A673 (cell line): ENCODE measurements around the gene SLC29A3. TPM values are rescaled to one million over a fixed set of nuclear protein-coding genes. Genes with fewer than 3 reads are reported as not detected.

Source experiments
- BruUV-seq: library from RNA; stranded (reverse); fragments of 400-500 nt; replicated peaks from 2 replicates; lab custom pipeline; 2021; lab: Mats Ljungman, UMichigan
- CTCF ChIA-PET: fragments of 300-600 bp; sonication (Branson Sonifier 250); formaldehyde crosslinking; loops from one replicate; lab custom pipeline; 2022; ENCODE audit warnings: antibody characterized with exemption; lab: Charles Lee
- POLR2A ChIA-PET: fragments of 300-600 bp; sonication (Branson Sonifier 250); formaldehyde crosslinking; loops from one replicate; lab custom pipeline; 2022; ENCODE audit warnings: antibody characterized with exemption; ENCODE audit not compliant: low non-redundant PET; lab: Charles Lee
- DNase-seq: peaks from one replicate; pipeline ENCODE4 v3.0.0-alpha.2; 2015; ENCODE audit warnings: low spot score
- H3K27ac ChIP-seq: fragments of 200-600 bp; sonication (generic); 2 replicates; pipeline ENCODE4 v1.5.1; 2016; ENCODE audit warnings: mixed run types, low read depth, mild to moderate bottlenecking, mixed read lengths, antibody characterized with exemption, low read length; ENCODE audit not compliant: poor library complexity, severe bottlenecking
- H3K27me3 ChIP-seq: fragments of 200-600 bp; sonication (generic); replicated peaks from 2 replicates; pipeline ENCODE4 v1.6.1; 2017; ENCODE audit warnings: mixed run types, low read depth, mild to moderate bottlenecking, mixed read lengths, antibody characterized with exemption, low read length; ENCODE audit not compliant: insufficient read depth, poor library complexity
- H3K36me3 ChIP-seq: fragments of 200-600 bp; sonication (generic); 2 replicates; pipeline ENCODE4 v1.6.1; 2016; ENCODE audit warnings: mixed run types, mild to moderate bottlenecking, mixed read lengths, antibody characterized with exemption, low read length; ENCODE audit not compliant: insufficient read depth, poor library complexity, severe bottlenecking
- H3K4me1 ChIP-seq: fragments of 200-600 bp; sonication (generic); 2 replicates; pipeline ENCODE4 v1.6.1; 2017; ENCODE audit warnings: mixed run types, mild to moderate bottlenecking, mixed read lengths, antibody characterized with exemption, low read length; ENCODE audit not compliant: insufficient read depth, poor library complexity, severe bottlenecking
- H3K4me3 ChIP-seq: fragments of 200-600 bp; sonication (generic); 2 replicates; pipeline ENCODE4 v1.5.1; 2016; ENCODE audit warnings: low read depth, mixed run types, mild to moderate bottlenecking, mixed read lengths, low read length; ENCODE audit not compliant: poor library complexity, severe bottlenecking
- H3K9me3 ChIP-seq: fragments of 200-600 bp; sonication (generic); 2 replicates; pipeline ENCODE4 v1.6.1; 2016; ENCODE audit warnings: mixed run types, low read depth, mild to moderate bottlenecking, mixed read lengths, antibody characterized with exemption, low read length; ENCODE audit not compliant: poor library complexity, severe bottlenecking
- EZH2 ChIP-seq: fragments of 200-600 bp; sonication (generic); IDR thresholded peaks from 2 replicates; pipeline ENCODE4 v1.6.1; 2017; ENCODE audit warnings: borderline replicate concordance, low read depth, mild to moderate bottlenecking, mixed read lengths, antibody characterized with exemption, low read length; ENCODE audit not compliant: poor library complexity, severe bottlenecking
- intact Hi-C: fragments of 100-400 bp; cut with micrococcal nuclease; formaldehyde crosslinking; loops from one replicate; pipeline ENCODE4 v1.10.0; 2022; ENCODE audit not compliant: unreplicated experiment
- total RNA-seq: library from RNA; stranded (reverse); gene quantifications from 2 replicates; pipeline ENCODE4 v1.2.3, GENCODE V29; 2021
- TF ChIP-seq, protein P1 (sequence below): fragments of 300-800, 200-600 bp; sonication (generic); conservative IDR thresholded peaks from 2 replicates; pipeline ENCODE4 v1.5.1; 2017; ENCODE audit warnings: low read depth, mild to moderate bottlenecking, antibody characterized with exemption, low read length, moderate library complexity, mixed read lengths

Gene SLC29A3
- total RNA-seq, 1 experiment from 2014 or later: 6.1 TPM

DNA sequence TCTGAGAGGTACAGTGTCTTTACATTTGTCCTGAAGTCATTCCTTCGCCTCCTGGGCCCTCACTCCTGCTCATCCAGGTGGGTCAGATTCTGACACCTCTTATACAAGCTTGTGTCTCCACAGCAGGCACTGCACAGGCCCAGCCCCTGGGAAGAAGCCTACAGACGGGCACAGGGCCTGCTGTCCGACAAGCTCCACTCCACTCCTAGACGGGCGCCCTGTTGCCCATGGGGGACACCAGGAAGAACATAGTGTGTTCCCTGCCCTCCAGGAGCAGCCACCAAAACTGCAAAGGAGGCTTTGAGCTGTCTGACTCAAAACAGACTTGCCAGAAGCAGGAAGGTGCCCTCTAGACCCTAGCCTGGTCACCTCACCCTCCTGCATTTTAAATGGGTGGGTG, 45.6 kb upstream of the SLC29A3 start:
- H3K36me3 ChIP-seq: no peaks in the 10 kb centered on the region
- TF ChIP-seq EZH2: no peak
- TF ChIP-seq, protein P1, sequence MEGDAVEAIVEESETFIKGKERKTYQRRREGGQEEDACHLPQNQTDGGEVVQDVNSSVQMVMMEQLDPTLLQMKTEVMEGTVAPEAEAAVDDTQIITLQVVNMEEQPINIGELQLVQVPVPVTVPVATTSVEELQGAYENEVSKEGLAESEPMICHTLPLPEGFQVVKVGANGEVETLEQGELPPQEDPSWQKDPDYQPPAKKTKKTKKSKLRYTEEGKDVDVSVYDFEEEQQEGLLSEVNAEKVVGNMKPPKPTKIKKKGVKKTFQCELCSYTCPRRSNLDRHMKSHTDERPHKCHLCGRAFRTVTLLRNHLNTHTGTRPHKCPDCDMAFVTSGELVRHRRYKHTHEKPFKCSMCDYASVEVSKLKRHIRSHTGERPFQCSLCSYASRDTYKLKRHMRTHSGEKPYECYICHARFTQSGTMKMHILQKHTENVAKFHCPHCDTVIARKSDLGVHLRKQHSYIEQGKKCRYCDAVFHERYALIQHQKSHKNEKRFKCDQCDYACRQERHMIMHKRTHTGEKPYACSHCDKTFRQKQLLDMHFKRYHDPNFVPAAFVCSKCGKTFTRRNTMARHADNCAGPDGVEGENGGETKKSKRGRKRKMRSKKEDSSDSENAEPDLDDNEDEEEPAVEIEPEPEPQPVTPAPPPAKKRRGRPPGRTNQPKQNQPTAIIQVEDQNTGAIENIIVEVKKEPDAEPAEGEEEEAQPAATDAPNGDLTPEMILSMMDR: no peak
- POLR2A ChIA-PET: no interaction called here
- H3K27me3 ChIP-seq: no peaks in the 10 kb centered on the region
- peak overlapping the region; percentile 37 for H3K27ac ChIP-seq
- no TSS peak for BruUV-seq
- CTCF ChIA-PET: no interaction called here
- H3K4me1 ChIP-seq: peaks cover 31% of the 10 kb centered on the region
- intact Hi-C loops: no loop called here
- H3K4me3 ChIP-seq: no peak overlapping the region
- no peak for DNase-seq
- H3K9me3 ChIP-seq: no peaks in the 10 kb centered on the region

DNA sequence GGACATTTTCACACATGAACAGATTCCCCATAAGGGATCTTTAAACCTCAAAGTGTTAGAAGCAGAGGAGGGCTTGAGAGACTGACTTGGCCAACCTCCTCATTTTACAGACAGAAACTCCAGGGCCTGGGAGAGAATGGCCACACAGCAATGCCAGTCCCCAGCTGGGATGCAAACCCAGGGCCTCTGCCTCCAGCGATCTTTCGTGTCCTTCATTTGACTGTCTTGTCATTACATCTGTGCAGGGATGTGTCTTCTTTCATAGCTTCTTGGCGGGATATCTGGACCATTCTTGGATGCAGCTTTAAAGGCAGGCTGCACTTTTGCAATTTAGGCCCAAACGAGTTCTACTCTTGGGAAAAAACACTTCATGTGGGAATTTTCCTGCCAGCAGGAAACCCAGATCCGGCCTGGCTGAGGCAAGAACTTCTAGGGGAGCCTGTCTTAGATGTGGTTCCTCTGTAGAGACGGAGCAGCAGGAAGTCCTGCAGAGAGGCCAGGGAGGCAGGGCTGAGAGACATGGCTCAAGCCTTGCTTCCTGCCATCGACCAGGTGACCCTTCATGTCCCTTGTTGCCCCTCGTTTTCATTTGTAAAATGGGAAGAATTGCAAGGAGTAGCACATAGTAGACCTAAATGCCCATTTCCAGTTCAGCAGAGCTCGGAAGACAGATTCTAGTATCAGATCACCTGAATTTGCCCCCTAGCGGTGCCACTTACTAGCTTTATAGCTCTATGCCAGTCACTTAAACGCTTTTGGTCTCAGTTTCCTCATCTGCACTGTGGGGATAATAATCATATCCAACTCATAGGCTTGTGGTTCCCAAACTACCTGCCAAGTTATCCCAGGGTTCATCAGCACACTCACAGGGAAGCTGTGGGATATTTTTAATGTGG, 43.9 kb upstream of the SLC29A3 start:
- Histone ChIP-seq H3K4me3 (no peak overlapping the region), H3K36me3 (no peaks in the 10 kb centered on the region), H3K9me3 (no peaks in the 10 kb centered on the region), H3K4me1 (peaks cover 32% of the 10 kb centered on the region), H3K27me3 (no peaks in the 10 kb centered on the region), H3K27ac (no peak overlapping the region)
- no peak for DNase-seq
- BruUV-seq: no TSS peak
- ChIA-PET CTCF (interaction anchor here (0.5 to 1.1 kb wide), 2 partner anchors 9 to 1337 kb away, joined by 3 read pairs; no protein-coding TSS in a partner anchor), POLR2A (no interaction called here)
- TF ChIP-seq, protein P1: no peak
- TF ChIP-seq EZH2: no peak
- intact Hi-C loops: no loop called here

DNA sequence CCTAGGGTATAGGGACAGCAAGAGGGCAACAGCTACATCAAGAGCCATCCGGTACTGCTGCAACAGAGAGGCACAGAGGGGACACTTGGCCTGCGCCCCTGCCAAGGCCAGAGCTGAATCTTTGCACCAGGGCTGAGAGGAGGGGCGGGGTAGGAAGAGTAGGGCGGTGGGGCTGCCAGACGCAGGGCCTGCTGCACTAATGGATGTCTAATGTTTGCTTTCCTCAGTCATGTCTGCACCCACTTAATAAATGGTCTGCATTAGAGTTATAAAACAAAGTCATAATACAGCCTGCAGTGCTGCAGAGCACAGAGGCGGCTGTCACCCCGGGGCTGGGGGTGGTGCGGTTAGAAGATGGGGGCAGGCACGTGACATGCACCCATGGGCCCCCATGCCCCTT, 42.2 kb upstream of the SLC29A3 start:
- intact Hi-C loops: no loop called here
- TF ChIP-seq EZH2: no peak
- TF ChIP-seq, protein P1: no peak
- no TSS peak for BruUV-seq
- H3K4me3 ChIP-seq: no peak overlapping the region
- H3K4me1 ChIP-seq: peaks cover 36% of the 10 kb centered on the region
- H3K9me3 ChIP-seq: no peaks in the 10 kb centered on the region
- H3K27me3 ChIP-seq: no peaks in the 10 kb centered on the region
- no peak overlapping the region for H3K27ac ChIP-seq
- DNase-seq: no peak
- ChIA-PET CTCF (no interaction called here), POLR2A (interaction anchor here (0.7 kb wide), 1 partner anchor 64 kb away, joined by 3 read pairs; no protein-coding TSS in a partner anchor)
- H3K36me3 ChIP-seq: no peaks in the 10 kb centered on the region
